WTC11 (cell line): ENCODE data around the gene RGS14. TPM values are rescaled to one million over a fixed set of nuclear protein-coding genes. Genes with fewer than 3 reads are reported as not detected.

Source experiments
- ATAC-seq: fragments of 200-7000 bp; cut with Tn5 transposase; 2 replicates; pipeline ENCODE4 v1.10.0; 2021; ENCODE audit warnings: mild to moderate bottlenecking, moderate library complexity
- CTCF ChIA-PET: fragments of 300-600 bp; sonication (Branson Sonifier 250); formaldehyde crosslinking; loops from one replicate; lab custom pipeline; 2021; ENCODE audit warnings: antibody characterized with exemption; lab: Charles Lee
- POLR2A ChIA-PET: fragments of 350-600 bp; sonication (Branson Sonifier 250); formaldehyde crosslinking; loops from one replicate; lab custom pipeline; 2021; ENCODE audit warnings: antibody characterized with exemption; lab: Charles Lee
- DNase-seq: peaks from one replicate; pipeline ENCODE4 v3.0.0; 2021; ENCODE audit warnings: low spot score
- H3K27ac Mint-ChIP-seq: 2 replicates; pipeline ENCODE4 v1.8.0; 2021; ENCODE audit warnings: mixed read lengths
- H3K27me3 Mint-ChIP-seq: 2 replicates; pipeline ENCODE4 v1.8.0; 2021; ENCODE audit warnings: low read depth, mild to moderate bottlenecking, moderate library complexity, mixed read lengths
- H3K36me3 Mint-ChIP-seq: 2 replicates; pipeline ENCODE4 v1.8.0; 2021; ENCODE audit warnings: mixed read lengths
- H3K4me1 Mint-ChIP-seq: 2 replicates; pipeline ENCODE4 v1.8.0; 2022; ENCODE audit warnings: mixed read lengths
- H3K4me3 Mint-ChIP-seq: 2 replicates; pipeline ENCODE4 v1.8.0; 2021; ENCODE audit warnings: mild to moderate bottlenecking, moderate library complexity, mixed read lengths
- H3K9me3 Mint-ChIP-seq: 2 replicates; pipeline ENCODE4 v1.8.0; 2021; ENCODE audit warnings: mixed read lengths
- FOXK1 ChIP-seq: sonication (generic); formaldehyde crosslinking; IDR thresholded peaks from 2 replicates; pipeline ENCODE4 v1.8.0; 2022; ENCODE audit warnings: mild to moderate bottlenecking, moderate library complexity, missing genetic modification reagents
- FOXP1 ChIP-seq: sonication (generic); formaldehyde crosslinking; IDR thresholded peaks from 2 replicates; pipeline ENCODE4 v1.8.0; 2022; ENCODE audit warnings: missing genetic modification reagents, mild to moderate bottlenecking, moderate library complexity, borderline replicate concordance
- IRF2 ChIP-seq: sonication (generic); formaldehyde crosslinking; IDR thresholded peaks from 2 replicates; pipeline ENCODE4 v1.8.0; 2022; ENCODE audit warnings: low read depth, missing genetic modification reagents, borderline replicate concordance
- NR1H2 ChIP-seq: sonication (generic); formaldehyde crosslinking; IDR thresholded peaks from 2 replicates; pipeline ENCODE4 v1.9.0; 2021; ENCODE audit warnings: mild to moderate bottlenecking, moderate library complexity, missing genetic modification reagents
- PRRX2 ChIP-seq: fragments of 250-450 bp; sonication (Bioruptor Pico); IDR thresholded peaks from 2 replicates; pipeline ENCODE4 v1.8.0; 2021; ENCODE audit warnings: mild to moderate bottlenecking
- SMAD4 ChIP-seq: sonication (generic); formaldehyde crosslinking; IDR thresholded peaks from 2 replicates; pipeline ENCODE4 v1.8.0; 2022; ENCODE audit warnings: mild to moderate bottlenecking, missing genetic modification reagents
- TP53 ChIP-seq: sonication (generic); formaldehyde crosslinking; IDR thresholded peaks from 2 replicates; pipeline ENCODE4 v1.8.1; 2023; ENCODE audit warnings: mild to moderate bottlenecking, missing genetic modification reagents
- ZNF416 ChIP-seq: fragments of 250-450 bp; sonication (Bioruptor Pico); IDR thresholded peaks from 2 replicates; pipeline ENCODE4 v1.9.0; 2021; ENCODE audit warnings: mild to moderate bottlenecking, inconsistent platforms
- total RNA-seq: library from RNA; stranded (reverse); gene quantifications from 3 replicates; pipeline ENCODE4 v1.2.3, GENCODE V29; 2021
- TF ChIP-seq, protein P1 (sequence below): sonication (generic); formaldehyde crosslinking; IDR thresholded peaks from 2 replicates; pipeline ENCODE4 v1.8.0; 2022; ENCODE audit warnings: missing genetic modification reagents
- TF ChIP-seq, protein P2 (sequence below): sonication (generic); formaldehyde crosslinking; conservative IDR thresholded peaks from 2 replicates; pipeline ENCODE4 v1.8.1; 2023; ENCODE audit warnings: mild to moderate bottlenecking, low read depth, missing genetic modification reagents, moderate library complexity
- TF ChIP-seq, protein P3 (sequence below): sonication (generic); formaldehyde crosslinking; IDR thresholded peaks from 2 replicates; pipeline ENCODE4 v1.8.0; 2022; ENCODE audit warnings: mild to moderate bottlenecking, missing genetic modification reagents
- TF ChIP-seq, protein P4 (sequence below): sonication (generic); formaldehyde crosslinking; IDR thresholded peaks from 2 replicates; pipeline ENCODE4 v1.8.0; 2022; ENCODE audit warnings: mild to moderate bottlenecking, missing genetic modification reagents
- TF ChIP-seq, protein P5 (sequence below): sonication (generic); formaldehyde crosslinking; conservative IDR thresholded peaks from 2 replicates; pipeline ENCODE4 v1.8.1; 2022; ENCODE audit warnings: mild to moderate bottlenecking, missing genetic modification reagents
- TF ChIP-seq, protein P6 (sequence below): sonication (generic); formaldehyde crosslinking; IDR thresholded peaks from 2 replicates; pipeline ENCODE4 v1.8.1; 2022; ENCODE audit warnings: mild to moderate bottlenecking, moderate library complexity, missing genetic modification reagents
- TF ChIP-seq, protein P7 (sequence below): fragments of 250-450 bp; sonication (Bioruptor Pico); IDR thresholded peaks from 2 replicates; pipeline ENCODE4 v1.9.0; 2021; ENCODE audit warnings: mild to moderate bottlenecking, borderline replicate concordance
- TF ChIP-seq, protein P8 (sequence below): sonication (generic); formaldehyde crosslinking; IDR thresholded peaks from 2 replicates; pipeline ENCODE4 v1.8.1; 2022; ENCODE audit warnings: low read depth, mild to moderate bottlenecking, moderate library complexity, missing genetic modification reagents, borderline replicate concordance

The RGS14 gene
- total RNA-seq, 1 experiment from 2014 or later: 74.6 TPM

DNA sequence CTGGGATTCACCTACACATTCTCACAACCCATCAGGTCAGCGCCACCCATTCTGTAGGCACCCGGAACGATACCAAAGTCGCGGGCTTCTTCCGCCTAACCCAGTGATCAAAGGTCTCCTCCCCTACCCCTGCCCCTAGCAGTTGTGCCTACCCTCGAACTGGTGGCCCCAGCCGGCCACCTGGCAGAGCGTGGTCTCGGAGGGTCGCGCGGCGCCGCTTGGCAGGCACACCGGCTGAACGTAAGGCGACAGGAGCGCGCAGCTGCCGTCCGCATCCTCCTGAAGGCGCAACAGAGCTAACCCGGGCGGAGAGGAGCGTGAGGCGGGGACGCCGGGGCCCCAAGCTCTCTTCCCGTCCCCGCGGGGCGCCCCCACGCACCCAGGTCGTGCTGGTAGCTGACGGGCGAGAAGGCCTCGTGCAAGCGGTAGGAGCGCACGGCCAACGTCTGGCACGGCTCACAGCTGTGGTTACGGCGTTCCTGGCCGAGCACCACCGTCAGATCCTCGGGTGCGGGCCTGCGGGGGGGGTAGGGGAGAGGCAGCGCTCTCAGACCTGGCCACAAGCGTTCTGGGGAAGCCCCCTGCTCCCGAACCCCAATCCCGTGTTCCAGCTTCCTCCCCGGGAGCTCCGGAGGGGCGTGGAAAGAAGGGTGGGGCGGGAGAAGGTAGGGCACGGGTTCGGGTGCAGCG is 45.5 kb downstream of the RGS14 start (continued):
- TF ChIP-seq, protein P1, sequence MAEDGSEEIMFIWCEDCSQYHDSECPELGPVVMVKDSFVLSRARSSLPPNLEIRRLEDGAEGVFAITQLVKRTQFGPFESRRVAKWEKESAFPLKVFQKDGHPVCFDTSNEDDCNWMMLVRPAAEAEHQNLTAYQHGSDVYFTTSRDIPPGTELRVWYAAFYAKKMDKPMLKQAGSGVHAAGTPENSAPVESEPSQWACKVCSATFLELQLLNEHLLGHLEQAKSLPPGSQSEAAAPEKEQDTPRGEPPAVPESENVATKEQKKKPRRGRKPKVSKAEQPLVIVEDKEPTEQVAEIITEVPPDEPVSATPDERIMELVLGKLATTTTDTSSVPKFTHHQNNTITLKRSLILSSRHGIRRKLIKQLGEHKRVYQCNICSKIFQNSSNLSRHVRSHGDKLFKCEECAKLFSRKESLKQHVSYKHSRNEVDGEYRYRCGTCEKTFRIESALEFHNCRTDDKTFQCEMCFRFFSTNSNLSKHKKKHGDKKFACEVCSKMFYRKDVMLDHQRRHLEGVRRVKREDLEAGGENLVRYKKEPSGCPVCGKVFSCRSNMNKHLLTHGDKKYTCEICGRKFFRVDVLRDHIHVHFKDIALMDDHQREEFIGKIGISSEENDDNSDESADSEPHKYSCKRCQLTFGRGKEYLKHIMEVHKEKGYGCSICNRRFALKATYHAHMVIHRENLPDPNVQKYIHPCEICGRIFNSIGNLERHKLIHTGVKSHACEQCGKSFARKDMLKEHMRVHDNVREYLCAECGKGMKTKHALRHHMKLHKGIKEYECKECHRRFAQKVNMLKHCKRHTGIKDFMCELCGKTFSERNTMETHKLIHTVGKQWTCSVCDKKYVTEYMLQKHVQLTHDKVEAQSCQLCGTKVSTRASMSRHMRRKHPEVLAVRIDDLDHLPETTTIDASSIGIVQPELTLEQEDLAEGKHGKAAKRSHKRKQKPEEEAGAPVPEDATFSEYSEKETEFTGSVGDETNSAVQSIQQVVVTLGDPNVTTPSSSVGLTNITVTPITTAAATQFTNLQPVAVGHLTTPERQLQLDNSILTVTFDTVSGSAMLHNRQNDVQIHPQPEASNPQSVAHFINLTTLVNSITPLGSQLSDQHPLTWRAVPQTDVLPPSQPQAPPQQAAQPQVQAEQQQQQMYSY (CRISPR knock-in tag): peak; percentile 40; the same call in 1 of the 2 replicates
- TF ChIP-seq FOXK1 (CRISPR knock-in tag) (peak; percentile 35; the same call in 1 of the 2 replicates), FOXP1 (CRISPR knock-in tag) (0 out of 2 replicates have a peak, but pooled peaks have one; percentile 18)

DNA sequence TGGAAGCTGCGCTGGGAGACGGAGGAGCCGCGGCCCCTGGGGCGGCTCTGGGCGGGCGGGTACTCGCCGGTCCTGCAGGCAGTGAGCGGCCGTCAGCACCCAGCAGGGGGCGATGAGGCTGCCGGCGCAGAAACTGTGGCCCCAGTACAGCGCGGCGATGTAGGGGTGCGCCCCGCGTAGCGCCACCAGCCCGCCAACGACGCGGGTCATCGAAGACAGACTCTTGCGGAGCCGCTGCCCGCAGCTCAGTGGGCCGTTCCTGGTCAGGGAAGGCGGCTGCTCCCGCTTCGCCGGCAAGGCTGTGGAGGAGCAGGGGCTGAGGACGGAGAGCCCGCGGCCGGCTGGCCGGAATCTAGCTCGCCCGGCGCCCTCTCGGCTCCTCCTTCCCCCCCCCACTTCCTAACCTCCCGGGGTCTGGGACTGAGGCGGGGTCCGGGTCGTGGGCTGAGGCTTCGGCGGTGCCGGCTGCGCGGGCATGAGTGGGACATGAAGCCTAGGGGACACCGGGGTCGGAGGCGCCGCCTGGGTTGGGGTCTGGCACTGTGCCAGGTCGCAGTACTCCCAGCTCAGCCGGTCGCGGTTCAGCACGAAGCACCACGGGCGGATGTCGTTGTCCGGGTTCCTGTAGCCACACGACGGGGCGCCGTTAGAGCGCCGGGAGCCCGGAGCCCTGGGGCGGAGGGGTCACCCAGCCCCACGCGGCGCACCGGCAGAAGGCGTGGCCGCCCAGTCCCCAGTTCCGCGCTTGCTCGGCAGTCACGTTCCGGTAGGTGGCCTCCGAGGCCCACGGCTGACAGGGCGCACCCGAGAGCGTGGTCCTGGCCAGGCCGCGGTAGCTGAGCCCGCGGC is 46.3 kb downstream of the RGS14 start:
- peaks cover 9% of the 10 kb centered on the region for H3K4me1 Mint-ChIP-seq
- no peaks in the 10 kb centered on the region for H3K36me3 Mint-ChIP-seq
- H3K4me3 Mint-ChIP-seq: peak overlapping the region; percentile 84
- POLR2A ChIA-PET: interaction anchor here (0.7 to 4.1 kb wide), 8 partner anchors 15 to 51 kb away, joined by 3 to 38 read pairs (median 4); partner anchors contain the start of genes GRK6 and PRR7
- peaks cover 83% of the 10 kb centered on the region for H3K27me3 Mint-ChIP-seq
- no peak overlapping the region for H3K27ac Mint-ChIP-seq
- DNase-seq (peak; percentile 75), ATAC-seq (peak; percentile 26)
- CTCF ChIA-PET: interaction anchor here (0.6 to 7.9 kb wide), 27 partner anchors 8 to 112 kb away, joined by 3 to 202 read pairs (median 12); partner anchors contain the start of genes DDX41, DOK3, GRK6 and LMAN2
- no peaks in the 10 kb centered on the region for H3K9me3 Mint-ChIP-seq
- TF ChIP-seq, protein P2, sequence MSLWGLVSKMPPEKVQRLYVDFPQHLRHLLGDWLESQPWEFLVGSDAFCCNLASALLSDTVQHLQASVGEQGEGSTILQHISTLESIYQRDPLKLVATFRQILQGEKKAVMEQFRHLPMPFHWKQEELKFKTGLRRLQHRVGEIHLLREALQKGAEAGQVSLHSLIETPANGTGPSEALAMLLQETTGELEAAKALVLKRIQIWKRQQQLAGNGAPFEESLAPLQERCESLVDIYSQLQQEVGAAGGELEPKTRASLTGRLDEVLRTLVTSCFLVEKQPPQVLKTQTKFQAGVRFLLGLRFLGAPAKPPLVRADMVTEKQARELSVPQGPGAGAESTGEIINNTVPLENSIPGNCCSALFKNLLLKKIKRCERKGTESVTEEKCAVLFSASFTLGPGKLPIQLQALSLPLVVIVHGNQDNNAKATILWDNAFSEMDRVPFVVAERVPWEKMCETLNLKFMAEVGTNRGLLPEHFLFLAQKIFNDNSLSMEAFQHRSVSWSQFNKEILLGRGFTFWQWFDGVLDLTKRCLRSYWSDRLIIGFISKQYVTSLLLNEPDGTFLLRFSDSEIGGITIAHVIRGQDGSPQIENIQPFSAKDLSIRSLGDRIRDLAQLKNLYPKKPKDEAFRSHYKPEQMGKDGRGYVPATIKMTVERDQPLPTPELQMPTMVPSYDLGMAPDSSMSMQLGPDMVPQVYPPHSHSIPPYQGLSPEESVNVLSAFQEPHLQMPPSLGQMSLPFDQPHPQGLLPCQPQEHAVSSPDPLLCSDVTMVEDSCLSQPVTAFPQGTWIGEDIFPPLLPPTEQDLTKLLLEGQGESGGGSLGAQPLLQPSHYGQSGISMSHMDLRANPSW: no peak
- TF ChIP-seq, protein P3, sequence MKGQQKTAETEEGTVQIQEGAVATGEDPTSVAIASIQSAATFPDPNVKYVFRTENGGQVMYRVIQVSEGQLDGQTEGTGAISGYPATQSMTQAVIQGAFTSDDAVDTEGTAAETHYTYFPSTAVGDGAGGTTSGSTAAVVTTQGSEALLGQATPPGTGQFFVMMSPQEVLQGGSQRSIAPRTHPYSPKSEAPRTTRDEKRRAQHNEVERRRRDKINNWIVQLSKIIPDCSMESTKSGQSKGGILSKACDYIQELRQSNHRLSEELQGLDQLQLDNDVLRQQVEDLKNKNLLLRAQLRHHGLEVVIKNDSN: no peak
- TF ChIP-seq, protein P4, sequence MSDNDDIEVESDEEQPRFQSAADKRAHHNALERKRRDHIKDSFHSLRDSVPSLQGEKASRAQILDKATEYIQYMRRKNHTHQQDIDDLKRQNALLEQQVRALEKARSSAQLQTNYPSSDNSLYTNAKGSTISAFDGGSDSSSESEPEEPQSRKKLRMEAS: peak; percentile 66; the same call in 1 of the 2 replicates
- TF ChIP-seq NR1H2 (CRISPR knock-in tag) (no peak), ZNF416 (CRISPR knock-in tag) (no peak), IRF2 (CRISPR knock-in tag) (no peak), PRRX2 (CRISPR knock-in tag) (no peak), SMAD4 (CRISPR knock-in tag) (no peak), TP53 (CRISPR knock-in tag) (no peak), FOXK1 (CRISPR knock-in tag) (peak; percentile 21; the same call in 1 of the 2 replicates)
- TF ChIP-seq, protein P5, sequence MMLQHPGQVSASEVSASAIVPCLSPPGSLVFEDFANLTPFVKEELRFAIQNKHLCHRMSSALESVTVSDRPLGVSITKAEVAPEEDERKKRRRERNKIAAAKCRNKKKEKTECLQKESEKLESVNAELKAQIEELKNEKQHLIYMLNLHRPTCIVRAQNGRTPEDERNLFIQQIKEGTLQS (CRISPR knock-in tag): no peak
- TF ChIP-seq, protein P6, sequence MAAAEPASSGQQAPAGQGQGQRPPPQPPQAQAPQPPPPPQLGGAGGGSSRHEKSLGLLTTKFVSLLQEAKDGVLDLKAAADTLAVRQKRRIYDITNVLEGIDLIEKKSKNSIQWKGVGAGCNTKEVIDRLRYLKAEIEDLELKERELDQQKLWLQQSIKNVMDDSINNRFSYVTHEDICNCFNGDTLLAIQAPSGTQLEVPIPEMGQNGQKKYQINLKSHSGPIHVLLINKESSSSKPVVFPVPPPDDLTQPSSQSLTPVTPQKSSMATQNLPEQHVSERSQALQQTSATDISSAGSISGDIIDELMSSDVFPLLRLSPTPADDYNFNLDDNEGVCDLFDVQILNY (CRISPR knock-in tag): no peak
- TF ChIP-seq, protein P7, sequence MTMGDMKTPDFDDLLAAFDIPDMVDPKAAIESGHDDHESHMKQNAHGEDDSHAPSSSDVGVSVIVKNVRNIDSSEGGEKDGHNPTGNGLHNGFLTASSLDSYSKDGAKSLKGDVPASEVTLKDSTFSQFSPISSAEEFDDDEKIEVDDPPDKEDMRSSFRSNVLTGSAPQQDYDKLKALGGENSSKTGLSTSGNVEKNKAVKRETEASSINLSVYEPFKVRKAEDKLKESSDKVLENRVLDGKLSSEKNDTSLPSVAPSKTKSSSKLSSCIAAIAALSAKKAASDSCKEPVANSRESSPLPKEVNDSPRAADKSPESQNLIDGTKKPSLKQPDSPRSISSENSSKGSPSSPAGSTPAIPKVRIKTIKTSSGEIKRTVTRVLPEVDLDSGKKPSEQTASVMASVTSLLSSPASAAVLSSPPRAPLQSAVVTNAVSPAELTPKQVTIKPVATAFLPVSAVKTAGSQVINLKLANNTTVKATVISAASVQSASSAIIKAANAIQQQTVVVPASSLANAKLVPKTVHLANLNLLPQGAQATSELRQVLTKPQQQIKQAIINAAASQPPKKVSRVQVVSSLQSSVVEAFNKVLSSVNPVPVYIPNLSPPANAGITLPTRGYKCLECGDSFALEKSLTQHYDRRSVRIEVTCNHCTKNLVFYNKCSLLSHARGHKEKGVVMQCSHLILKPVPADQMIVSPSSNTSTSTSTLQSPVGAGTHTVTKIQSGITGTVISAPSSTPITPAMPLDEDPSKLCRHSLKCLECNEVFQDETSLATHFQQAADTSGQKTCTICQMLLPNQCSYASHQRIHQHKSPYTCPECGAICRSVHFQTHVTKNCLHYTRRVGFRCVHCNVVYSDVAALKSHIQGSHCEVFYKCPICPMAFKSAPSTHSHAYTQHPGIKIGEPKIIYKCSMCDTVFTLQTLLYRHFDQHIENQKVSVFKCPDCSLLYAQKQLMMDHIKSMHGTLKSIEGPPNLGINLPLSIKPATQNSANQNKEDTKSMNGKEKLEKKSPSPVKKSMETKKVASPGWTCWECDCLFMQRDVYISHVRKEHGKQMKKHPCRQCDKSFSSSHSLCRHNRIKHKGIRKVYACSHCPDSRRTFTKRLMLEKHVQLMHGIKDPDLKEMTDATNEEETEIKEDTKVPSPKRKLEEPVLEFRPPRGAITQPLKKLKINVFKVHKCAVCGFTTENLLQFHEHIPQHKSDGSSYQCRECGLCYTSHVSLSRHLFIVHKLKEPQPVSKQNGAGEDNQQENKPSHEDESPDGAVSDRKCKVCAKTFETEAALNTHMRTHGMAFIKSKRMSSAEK (CRISPR knock-in tag): no peak
- TF ChIP-seq, protein P8, sequence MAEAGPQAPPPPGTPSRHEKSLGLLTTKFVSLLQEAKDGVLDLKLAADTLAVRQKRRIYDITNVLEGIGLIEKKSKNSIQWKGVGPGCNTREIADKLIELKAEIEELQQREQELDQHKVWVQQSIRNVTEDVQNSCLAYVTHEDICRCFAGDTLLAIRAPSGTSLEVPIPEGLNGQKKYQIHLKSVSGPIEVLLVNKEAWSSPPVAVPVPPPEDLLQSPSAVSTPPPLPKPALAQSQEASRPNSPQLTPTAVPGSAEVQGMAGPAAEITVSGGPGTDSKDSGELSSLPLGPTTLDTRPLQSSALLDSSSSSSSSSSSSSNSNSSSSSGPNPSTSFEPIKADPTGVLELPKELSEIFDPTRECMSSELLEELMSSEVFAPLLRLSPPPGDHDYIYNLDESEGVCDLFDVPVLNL (CRISPR knock-in tag): no peak
